HG03432 (cell line): Measurements from ENCODE around the gene REXO1.
"Not testable (repeated sequence)": the region's sequence is repeated elsewhere in the genome, so short reads cannot be mapped to it uniquely, and the experiment has no call there.

Source experiments
- ATAC-seq: cut with Tn5 transposase; IDR thresholded peaks from one replicate; pipeline ENCODE4 v1.9.1; 2021; ENCODE audit warnings: mild to moderate bottlenecking, moderate library complexity; ENCODE audit not compliant: unreplicated experiment

Gene REXO1

GRCh38 chr19:1799695-1800342 is 48.5 kb downstream of the REXO1 start:
- ATAC-seq: no peak

GRCh38 chr19:1797313-1797712 is 51.0 kb downstream of the REXO1 start:
- ATAC-seq: not testable (repeated sequence)

- ATAC-seq: no peak
Observed at GRCh38 chr19:1796395-1797142, 51.7 kb downstream of the REXO1 start.

GRCh38 chr19:1794424-1795172 is 53.7 kb downstream of the REXO1 start:
- ATAC-seq: no peak

- no peak for ATAC-seq
Observed at GRCh38 chr19:1791879-1792278, 56.4 kb downstream of the REXO1 start.

- ATAC-seq: no peak
Observed at GRCh38 chr19:1790054-1790792, 58.1 kb downstream of the REXO1 start.

GRCh38 chr19:1789261-1790041 is 58.8 kb downstream of the REXO1 start:
- no peak for ATAC-seq

GRCh38 chr19:1787116-1787515 is 61.2 kb downstream of the REXO1 start:
- no peak for ATAC-seq

- no peak for ATAC-seq
Observed at GRCh38 chr19:1786668-1787067, 61.6 kb downstream of the REXO1 start.

- ATAC-seq: no peak
Observed at GRCh38 chr19:1785310-1785709, 63.0 kb downstream of the REXO1 start.

- no peak for ATAC-seq
Observed at GRCh38 chr19:1783874-1784273, 64.4 kb downstream of the REXO1 start.

GRCh38 chr19:1783354-1783753 is 64.9 kb downstream of the REXO1 start:
- no peak for ATAC-seq

GRCh38 chr19:1782521-1782920 is 65.8 kb downstream of the REXO1 start:
- ATAC-seq: no peak

GRCh38 chr19:1780272-1780958 is 67.9 kb downstream of the REXO1 start:
- ATAC-seq: no peak

- ATAC-seq: no peak
Observed at GRCh38 chr19:1779574-1779973, 68.7 kb downstream of the REXO1 start.

GRCh38 chr19:1777149-1777548 is 71.1 kb downstream of the REXO1 start:
- no peak for ATAC-seq

GRCh38 chr19:1776606-1777147 is 71.6 kb downstream of the REXO1 start:
- ATAC-seq: no peak

- no peak for ATAC-seq
Observed at GRCh38 chr19:1775951-1776605, 72.2 kb downstream of the REXO1 start.
